GM19025 (cell line): Measurements from ENCODE around the gene ENAM.

Experiments used
- ATAC-seq: cut with Tn5 transposase; IDR thresholded peaks from one replicate; pipeline ENCODE4 v1.9.1; 2021; ENCODE audit warnings: mild to moderate bottlenecking, low read depth, moderate library complexity; ENCODE audit not compliant: unreplicated experiment

Gene ENAM, protein sequence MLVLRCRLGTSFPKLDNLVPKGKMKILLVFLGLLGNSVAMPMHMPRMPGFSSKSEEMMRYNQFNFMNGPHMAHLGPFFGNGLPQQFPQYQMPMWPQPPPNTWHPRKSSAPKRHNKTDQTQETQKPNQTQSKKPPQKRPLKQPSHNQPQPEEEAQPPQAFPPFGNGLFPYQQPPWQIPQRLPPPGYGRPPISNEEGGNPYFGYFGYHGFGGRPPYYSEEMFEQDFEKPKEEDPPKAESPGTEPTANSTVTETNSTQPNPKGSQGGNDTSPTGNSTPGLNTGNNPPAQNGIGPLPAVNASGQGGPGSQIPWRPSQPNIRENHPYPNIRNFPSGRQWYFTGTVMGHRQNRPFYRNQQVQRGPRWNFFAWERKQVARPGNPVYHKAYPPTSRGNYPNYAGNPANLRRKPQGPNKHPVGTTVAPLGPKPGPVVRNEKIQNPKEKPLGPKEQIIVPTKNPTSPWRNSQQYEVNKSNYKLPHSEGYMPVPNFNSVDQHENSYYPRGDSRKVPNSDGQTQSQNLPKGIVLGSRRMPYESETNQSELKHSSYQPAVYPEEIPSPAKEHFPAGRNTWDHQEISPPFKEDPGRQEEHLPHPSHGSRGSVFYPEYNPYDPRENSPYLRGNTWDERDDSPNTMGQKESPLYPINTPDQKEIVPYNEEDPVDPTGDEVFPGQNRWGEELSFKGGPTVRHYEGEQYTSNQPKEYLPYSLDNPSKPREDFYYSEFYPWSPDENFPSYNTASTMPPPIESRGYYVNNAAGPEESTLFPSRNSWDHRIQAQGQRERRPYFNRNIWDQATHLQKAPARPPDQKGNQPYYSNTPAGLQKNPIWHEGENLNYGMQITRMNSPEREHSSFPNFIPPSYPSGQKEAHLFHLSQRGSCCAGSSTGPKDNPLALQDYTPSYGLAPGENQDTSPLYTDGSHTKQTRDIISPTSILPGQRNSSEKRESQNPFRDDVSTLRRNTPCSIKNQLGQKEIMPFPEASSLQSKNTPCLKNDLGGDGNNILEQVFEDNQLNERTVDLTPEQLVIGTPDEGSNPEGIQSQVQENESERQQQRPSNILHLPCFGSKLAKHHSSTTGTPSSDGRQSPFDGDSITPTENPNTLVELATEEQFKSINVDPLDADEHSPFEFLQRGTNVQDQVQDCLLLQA

DNA sequence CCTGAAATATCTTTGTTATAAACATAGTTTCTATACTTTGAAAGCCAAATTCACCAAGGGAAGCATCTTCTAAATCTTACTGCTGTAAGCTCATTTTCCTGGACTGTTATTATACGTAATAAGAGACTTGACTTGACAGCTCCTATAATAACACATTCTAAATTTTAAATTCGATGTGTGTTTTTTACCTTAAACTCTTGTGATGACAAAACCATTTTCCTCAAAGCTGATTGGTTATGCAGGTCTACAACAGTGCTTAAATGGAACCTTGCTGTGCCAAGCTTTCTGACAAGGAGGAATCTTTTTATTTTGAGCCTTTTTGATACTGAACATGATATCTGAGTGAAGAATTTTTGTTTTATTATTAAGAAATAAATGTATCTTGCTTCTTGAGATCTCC, at the start of gene ENAM:
Gene ENAM (plus strand): TSS at position 301 of the 400 bp plus-strand sequence. CDS start 757 bp downstream, outside the sequence.
- no peak for ATAC-seq

DNA sequence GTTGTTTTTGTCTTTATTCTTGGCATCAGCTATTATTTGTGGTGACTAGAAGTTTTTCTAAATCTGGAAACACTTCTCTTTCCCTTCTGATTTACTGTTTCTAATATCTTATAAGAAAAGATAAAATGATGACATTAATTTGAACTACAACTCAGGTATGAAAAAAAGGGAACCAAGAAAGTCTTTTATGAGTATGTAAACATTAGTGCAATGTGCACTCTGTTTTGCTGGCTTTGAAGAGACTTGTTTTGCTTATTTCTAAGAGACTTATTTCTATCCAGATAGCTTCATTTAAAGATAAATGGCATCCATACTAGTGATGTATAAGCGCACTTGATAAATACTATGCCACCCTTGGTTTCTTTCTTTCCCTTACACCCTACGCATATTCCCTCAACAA, 46.6 kb upstream of the ENAM start:
- no peak for ATAC-seq

DNA sequence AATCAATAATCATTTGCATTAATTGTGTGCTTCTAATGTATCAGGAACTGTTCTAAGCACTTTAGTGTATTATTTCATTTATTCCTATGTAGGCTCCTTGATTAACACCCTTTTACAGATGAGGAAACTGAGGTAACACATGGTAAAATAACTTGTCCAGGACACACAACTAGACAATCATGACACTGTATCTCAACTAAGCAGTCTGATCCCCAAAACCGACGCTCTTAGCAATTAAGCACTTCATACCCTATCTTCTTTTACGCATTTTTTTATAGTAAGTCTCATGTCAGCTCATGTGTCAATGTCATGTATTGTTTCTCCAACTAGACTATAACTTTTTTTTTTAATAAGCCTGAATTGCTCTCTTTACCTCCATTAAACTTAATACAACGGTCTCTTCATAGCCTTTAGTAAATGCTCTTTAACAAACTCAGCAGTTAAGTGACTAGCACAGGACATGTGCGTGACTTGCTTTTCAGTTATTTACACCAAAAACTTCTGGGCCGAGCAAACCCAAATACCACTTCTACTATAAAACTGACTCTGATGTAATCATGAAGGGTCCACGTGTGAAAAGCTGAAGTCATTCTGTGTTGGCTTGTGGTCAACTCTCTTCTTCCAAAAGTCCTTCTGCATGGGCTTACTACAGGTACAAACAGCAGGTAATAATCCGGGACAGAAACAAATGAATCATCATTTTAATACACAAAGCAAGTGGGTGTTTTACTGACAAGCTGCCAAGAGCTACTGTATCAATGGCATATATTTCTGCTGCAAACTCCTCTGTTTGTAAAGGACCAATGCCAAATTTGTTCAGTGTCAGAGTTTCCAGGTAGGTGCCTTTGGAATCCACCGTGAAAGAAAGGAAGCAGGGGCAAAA, 44.4 kb upstream of the ENAM start:
- no peak for ATAC-seq

DNA sequence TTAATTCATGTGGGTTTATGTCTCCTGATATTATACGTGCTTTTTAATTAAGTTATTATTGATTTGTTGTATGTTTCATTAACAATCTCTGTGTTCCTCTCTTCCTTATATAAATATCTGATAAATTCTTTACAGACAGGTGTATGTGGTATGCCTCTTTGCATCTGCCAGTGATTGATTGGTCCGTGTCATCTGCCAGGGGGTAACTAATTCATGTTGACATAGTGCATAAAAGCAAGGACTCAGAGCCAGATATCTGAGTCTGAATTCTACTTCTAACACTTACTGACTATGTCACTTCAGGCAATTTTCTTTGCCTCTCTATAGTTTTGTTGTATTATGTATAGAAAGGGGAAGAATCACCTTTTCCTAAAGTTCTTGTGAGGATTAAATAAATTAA, 41.7 kb upstream of the ENAM start:
- ATAC-seq = no peak

DNA sequence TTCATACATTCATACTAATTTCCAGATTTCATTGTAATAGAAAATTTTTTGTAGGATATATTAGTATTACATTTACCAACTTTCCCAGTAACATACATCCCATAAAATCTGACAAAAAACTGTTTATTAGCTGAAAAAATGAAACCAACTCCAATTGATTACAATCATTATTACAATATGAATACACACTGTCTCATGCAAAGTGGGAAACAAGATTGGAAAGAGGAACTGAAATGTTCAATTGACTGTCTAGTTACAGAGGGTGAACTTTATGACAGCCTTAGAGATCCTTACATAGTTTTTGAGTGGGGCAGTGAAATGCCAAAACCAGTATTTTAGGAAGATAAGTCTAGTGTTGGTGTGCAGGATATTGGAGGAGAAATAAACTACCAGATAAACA, 38.8 kb upstream of the ENAM start:
- peak; percentile 86 for ATAC-seq

DNA sequence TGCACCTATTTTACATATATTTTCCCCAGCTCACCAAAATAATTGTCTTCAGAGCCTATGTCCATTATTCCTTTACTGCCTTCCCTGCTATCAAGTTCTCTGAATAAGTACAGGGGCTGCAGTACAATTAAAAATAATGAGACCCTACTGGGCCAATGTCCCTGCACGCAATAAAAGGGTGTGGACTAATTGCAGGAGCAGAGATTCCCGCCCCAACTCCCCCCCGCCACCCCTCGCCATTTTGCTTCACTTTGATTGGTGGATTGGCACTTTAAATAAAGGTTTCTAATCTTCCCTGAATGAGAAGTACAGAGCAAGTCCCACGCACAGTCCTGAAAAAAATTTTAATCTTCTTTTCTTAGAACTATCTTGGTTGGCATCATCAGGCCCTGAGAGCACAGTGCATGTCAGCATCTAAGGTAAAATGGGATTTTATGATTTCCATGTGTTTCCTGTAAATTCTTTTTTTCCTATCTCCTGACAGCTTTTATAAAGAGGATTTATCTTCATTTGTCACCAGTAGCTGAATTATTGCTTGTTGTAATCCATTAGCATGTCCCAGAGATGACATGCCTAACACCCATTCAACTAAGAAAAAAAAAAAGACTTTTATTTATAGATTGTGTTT, 36.5 kb upstream of the ENAM start, which contains the start of gene AMBN:
Gene AMBN (plus strand): TSS at position 302 of the 628 bp plus-strand sequence. CDS start 103 bp downstream, at position 405.
- ATAC-seq = no peak

DNA sequence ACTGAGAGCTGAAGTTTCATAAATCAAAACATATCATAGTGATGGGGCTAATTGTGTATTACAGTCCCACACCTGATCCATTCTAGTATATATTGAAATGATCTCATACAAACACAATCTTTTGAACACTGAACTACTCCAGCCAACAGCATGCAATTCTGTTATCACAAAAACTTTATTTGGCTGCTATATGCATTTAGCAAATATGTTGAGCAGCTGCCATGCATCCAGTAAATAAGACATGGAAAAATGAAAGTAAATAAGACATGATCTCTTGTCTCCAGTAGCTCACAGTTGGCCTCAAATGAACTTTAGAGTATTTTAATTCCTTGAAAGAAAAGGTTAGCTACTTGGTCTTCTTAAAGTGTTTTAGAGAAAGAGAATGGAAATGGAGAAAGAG, 34.3 kb upstream of the ENAM start:
- no peak for ATAC-seq

DNA sequence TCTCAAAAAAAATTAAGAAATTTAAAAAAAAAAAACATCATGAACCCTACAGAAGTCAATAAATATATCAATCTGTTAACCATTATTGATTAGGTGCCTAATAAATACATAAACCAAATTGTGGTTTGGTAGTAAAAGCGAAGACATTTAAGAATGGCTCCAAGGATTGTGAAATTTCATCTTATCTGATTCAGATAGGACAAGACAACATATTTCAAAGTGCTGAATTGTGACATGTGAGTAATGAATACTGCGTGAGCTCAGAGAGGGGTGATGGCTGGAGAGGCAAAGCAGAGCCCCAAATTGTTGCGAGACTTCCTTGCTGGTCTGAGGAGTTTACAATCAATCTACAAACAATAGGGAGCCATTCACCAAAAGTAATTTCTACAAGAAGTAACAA, 28.2 kb upstream of the ENAM start:
- ATAC-seq = no peak

DNA sequence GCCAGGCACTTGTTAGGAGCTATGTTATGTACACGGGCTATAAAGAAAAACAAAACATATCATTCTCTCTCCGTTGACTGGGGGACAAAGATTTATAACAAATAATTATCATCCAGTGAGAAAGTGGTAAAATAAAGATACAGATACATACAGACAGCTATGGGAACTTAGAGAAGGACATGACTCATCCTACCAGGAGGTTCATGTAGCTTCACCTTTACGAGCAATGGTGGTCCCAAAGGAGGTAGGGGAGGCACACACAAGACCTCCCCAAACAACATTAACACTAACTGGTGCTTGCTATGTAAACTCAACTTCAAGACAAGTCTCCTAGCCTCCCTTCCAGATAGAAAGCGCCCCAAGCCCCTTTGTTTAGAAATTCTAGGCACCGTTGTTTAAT, 27.6 kb upstream of the ENAM start:
- ATAC-seq = no peak

DNA sequence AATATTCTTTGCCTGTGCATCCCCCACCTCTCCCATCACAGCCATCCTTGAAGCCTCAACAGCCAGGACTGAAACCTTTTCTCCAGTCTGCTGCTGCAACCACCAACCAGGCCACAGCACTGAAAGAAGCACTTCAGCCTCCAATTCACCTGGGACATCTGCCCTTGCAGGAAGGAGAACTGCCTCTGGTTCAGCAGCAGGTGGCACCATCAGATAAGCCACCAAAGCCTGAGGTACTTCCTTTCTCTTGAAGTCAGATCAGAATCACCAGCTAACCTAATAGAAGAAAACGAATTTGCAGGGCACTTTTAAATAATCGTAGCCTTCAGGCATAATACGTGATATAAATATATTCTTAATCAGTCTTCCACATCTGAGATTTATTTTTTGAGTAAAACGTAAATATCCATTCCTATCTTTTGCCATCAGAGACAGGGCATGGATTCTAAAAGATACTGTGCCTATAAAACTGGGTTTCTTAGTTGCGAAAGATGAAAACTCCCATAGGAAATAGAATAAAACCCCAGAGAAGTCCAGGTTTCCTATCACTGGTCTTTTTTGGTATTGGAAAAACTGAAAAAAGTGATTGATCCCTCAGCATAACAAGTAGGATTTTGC, 27.0 kb upstream of the ENAM start:
- peak; percentile 90 for ATAC-seq

DNA sequence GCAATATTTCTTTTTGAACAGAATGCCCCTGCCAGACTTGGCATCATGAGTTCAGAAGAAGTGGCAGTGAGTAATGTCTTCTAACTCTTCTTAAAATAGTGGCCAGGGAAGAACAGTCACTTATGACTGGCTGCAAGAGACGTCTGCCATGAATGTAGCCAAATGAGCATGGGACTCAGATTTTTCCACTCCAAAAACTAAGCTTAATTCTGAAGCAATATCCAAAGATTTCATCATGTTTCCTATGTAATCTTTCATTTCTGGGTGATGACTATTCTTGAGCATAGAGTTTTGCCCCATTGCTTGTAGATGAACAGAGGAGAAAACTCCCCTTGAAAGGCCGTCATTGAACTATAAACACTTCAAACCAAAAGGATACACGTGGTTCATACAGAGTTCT, 24.7 kb upstream of the ENAM start:
- ATAC-seq = no peak

DNA sequence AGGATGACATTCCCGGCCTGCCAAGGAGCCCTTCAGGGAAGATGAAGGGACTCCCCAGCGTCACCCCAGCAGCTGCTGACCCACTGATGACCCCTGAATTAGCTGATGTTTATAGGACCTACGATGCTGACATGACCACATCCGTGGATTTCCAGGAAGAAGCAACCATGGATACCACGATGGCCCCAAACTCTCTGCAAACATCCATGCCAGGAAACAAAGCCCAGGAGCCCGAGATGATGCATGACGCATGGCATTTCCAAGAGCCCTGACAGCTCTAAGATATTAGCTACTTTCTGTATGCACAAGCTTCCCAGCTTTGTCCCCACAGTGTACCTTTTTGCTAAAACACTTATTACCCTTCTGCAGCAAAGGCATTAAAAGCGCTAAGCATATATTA, 22.1 kb upstream of the ENAM start:
- no peak for ATAC-seq

DNA sequence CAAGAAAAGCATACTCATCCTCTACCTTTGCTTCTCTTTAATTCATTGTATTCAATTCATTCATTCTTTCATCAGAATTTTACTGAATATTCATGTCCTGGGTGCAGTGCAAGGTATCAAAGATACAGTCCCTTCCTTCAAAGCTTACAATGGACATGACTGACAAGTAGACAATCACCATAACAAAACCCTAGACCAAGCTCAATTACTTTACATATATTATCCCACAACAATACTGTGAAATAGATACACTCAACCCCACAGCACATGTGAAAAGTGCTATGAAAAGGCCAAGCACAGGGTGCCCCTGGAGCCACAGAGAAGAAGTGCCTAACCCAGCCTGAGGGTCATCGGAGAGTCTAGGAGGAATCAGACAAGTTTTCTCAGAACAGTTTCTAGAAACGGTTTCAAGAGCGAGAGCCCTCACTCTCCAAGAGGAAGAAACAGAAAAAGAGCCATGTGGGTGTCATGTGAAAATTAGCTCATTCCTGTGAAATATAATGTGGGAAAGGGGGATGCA, 21.1 kb upstream of the ENAM start:
- ATAC-seq = no peak

DNA sequence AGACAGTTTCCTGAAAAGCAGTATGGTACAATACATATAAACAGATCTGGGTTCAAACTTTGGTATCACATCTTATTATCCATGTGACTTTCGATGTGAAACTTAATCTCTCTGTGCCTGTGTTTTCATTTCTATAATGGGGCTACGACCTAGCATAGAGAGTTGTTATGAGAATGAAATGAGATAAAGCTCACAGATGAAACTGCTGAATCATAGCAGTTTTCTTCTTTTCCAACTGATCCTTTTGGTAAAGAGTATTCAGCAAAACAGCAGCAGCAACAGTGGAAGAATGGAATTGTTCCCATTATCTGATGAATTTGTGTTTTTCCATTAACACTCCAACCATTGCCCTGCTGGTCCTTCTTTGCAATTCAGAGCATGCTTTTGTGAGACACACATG, 20.2 kb upstream of the ENAM start:
- no peak for ATAC-seq

DNA sequence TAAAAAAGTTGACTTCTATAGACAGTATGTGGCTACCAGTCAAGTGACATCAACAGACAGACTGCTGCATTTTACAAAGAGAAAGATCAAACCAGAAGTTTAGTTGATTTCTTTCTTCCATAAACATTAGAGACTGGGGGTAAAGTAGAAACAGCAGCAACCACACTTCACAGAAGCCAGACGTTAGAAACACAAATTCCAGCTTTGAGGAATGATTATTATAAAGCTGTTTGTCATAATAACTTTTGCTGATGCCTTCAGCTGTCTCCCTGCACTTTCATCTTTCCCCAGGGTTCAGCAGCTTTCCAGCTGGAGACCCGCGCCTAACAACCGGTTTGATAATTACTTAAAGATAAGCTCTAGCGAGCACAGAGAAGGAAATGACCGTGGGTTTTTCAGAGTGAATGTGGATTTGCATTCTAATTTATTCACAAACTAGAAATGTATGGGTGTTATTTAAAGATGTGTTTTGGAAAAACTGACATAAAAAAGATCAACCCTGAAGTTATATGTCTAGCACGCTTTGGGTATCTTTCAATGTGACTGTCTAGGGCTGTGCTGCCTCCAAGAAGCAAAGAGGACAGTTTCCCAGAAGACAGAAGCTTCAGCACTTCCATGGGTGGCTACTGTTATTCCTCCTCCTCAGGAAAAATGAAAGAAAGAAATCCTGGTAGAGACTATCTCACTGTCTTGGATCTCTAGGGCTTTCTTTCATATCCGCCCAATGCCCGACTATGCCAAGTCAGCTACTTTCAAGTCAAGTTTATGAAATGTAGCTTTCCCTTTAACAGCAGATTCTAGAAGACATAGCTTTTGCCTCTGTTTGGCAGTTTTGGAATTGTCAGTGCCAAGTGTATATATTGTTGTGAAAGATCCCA, 15.0 kb upstream of the ENAM start:
- ATAC-seq = no peak

DNA sequence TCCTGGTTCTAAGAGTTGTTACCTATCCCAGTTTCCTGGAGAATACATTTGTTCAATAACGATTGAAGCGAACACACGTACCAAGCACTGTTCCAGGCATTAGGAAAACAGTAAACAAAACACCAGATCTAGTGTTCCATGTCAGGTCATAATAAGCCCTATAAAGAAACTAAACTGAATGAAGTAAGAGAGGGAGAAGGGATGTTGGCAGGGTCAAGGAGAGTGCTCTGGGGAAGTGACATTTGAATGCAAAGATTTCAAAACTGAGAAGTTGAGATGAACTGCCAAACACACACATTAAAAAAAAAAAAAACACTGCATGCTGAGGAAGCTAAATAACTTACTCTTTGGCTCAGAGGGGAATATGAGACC, 14.4 kb upstream of the ENAM start:
- no peak for ATAC-seq

DNA sequence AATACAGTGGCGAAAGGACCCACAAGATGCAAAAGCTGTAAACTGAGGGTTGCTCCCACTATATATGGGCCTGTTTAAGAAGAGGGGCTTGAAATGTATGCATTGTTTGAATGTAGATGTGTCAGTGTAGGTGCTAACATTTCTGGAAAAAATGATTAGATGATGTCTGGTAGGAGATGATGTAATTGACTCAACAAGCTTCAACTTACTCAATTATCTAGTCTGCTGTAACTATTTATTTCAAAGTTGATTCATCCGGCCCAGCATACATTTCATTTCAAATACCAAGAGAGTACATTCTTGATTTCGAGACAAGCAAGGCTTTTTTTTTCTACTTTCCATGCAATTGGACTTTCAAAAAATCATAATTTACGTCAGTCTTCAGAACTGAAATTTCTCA, 9.3 kb upstream of the ENAM start:
- no peak for ATAC-seq

DNA sequence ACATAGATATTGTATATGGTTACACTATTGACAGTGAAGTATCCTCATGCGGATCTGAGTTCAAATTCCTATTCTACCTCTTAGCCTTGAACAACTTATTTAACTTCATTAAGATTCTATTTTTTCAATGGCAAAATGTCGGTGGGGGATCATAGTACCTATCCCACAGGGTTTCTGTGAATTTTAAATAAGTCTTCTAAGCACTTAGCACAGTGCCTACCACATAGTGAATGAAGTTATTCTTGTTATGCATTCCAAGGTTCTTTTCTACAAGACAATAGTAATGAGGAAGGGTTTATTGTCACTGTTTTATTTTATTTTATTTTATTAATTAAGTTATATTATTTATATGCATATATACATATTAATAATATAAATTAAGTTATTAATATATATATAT, 8.8 kb upstream of the ENAM start:
- no peak for ATAC-seq
